GM12801 (cell line): ENCODE measurements around the gene NUDT5.

Experiments
- TF ChIP-seq, protein P1 (sequence below): IDR thresholded peaks from one replicate; pipeline ENCODE4 v1.5.1; 2011; ENCODE audit warnings: control low read depth; ENCODE audit not compliant: insufficient read length; ENCODE audit errors: extremely low read depth

Gene NUDT5

GRCh38 chr10:12187321-12187905, 8.3 kb downstream of the NUDT5 start:
- TF ChIP-seq, protein P1, sequence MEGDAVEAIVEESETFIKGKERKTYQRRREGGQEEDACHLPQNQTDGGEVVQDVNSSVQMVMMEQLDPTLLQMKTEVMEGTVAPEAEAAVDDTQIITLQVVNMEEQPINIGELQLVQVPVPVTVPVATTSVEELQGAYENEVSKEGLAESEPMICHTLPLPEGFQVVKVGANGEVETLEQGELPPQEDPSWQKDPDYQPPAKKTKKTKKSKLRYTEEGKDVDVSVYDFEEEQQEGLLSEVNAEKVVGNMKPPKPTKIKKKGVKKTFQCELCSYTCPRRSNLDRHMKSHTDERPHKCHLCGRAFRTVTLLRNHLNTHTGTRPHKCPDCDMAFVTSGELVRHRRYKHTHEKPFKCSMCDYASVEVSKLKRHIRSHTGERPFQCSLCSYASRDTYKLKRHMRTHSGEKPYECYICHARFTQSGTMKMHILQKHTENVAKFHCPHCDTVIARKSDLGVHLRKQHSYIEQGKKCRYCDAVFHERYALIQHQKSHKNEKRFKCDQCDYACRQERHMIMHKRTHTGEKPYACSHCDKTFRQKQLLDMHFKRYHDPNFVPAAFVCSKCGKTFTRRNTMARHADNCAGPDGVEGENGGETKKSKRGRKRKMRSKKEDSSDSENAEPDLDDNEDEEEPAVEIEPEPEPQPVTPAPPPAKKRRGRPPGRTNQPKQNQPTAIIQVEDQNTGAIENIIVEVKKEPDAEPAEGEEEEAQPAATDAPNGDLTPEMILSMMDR, result no peak

DNA sequence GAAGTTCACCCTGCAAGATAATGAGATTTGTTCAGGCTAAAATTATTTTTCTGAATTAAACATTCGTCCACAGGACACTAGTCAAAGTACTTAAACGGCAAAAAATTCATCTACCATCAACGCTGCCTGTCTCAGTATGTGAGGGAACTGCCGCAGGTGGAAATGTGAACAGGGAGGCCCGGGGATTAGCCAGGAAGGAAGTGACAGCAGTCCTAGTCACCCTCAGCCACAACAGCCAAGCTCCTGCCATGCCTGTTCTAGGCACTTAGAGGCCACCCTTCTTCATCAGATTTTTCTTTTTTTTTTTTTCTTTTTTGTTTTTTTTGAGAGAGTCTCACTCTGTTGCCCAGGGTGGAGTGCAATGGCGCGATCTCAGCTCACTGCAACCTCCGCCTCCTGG, 9.4 kb downstream of the NUDT5 start:
- TF ChIP-seq, protein P1, result no peak

- TF ChIP-seq, protein P1, result no peak
Measured at GRCh38 chr10:12184165-12184564, 11.5 kb downstream of the NUDT5 start.

DNA sequence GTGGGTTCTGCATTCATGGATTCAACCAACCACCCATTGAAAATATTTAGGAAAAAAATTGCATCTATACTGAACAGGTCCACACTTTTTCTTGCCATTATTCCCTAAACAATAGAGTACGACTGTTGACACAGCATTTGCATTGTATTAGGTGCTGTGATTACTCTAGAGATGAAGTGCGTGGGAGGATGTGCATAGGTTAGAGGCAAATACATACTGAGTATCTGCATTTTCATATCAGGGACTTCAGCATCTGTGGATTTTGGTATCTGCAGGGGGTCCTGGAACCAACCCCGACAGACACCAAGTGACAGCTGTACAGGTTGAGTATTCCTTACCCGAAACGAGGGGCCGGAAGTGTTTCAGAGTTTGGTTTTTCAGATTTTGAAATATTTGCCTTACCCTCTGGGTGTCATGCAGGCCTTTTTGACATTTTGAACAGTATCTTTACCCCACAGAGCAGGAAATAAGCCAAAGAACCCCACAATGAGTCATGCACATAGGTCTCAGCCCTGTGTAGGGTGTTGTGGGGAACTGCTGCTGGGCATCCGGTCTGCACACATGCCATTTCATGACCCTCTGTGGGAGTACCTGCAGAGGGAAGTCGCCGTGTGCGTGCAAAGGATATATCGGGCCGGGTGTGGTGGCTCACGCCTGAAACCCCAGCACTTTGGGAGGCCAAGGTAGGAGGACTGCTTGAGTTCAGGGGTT, 14.5 kb downstream of the NUDT5 start:
- TF ChIP-seq, protein P1, result no peak

DNA sequence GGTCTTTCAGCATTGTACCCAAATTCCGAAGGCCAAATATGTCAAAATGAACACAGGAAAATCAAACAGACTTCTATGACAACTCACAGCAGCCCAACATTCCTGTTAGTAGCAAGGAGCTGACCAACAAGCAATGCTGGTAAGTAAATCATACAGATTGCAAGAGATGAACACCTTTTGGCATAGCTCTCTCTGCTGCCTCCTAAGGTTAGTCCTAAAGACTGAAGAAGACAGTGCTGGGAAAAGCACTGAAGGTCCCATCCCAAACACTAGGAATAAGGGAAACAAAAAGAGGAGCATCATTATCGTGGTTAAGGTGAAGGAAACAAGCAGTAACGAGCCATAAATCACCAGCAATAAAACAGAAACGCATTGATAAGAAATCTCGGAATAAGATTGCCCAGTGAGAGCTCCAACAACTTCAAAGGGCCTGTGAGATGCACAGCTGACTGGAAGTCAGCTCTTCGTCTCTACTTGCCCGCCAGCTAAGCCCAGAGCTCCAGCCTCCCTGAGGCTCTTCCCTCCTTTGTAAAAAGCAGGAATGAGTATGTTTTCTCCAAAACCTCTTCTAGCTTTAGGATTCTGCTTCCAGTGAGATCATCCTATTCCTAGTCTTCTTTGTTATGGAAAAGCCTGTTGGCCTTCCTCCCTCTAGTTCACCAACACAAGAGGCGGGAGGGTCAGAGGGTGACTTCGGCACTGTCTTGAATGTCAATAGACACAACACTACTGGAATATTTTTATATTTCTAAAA, 15.3 kb downstream of the NUDT5 start:
- TF ChIP-seq, protein P1, result no peak

DNA sequence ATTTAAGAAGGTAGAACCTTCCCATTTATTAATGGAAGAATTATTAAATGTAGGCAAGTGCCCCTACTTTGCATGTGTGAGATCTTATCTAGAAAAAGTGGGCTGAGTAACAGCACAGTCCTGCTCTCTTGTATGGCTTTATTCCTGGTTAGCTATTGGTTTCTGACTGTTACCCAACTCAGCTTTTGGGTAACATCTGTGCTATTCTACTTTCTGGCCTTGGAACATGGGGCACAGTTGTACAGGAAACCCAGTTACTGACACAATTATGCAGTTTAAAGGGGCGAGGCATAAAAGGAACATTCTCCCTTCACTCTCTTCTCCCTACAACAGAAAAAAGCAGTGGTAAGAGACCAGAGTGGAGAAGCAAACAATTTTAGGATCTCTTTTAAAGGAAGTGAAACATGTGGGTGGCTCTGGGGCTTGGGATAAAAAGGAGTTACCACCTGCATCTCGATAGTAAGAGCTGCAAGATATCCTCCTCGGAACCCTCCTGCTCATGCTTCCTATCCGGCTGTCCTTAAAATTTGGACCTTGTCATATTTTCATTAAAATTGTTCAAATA, 16.0 kb downstream of the NUDT5 start:
- TF ChIP-seq, protein P1, result no peak

GRCh38 chr10:12177642-12178041, 18.0 kb downstream of the NUDT5 start:
- TF ChIP-seq, protein P1, result no peak
